ENCODE measurements around the gene FOXN1. TPM values are rescaled to one million over a fixed set of nuclear protein-coding genes. Genes with fewer than 3 reads are reported as not detected.

The FOXN1 gene
- total and polyA plus RNA-seq, 4 donors, result not detected

DNA sequence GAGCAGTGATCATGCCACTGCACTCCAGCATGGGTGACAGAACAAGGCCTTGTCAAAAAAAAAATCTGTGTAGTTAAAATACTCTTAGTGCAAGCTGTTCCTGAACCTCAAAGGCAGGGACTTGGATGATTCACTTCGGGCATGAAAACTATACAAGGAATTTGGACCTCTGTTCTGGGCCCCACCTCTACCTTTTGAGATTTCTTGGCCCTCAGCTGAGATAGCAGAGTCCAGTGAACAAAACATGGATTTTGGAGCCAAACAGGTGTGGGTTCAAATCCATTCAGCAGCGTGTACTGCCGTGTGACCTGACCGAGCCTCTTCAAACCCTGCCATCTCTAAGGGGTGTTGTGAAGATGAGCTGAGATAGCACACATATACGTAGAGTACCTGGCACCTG lies 25.9 kb upstream of the FOXN1 start:
- no peaks in the 10 kb centered on the region for H3K36me3 ChIP-seq (ENCODE audit: control insufficient read depth in 4 of 4, insufficient read depth in 3 of 4, low read depth in 1 of 4, low read length in 3 of 4)
- WGBS, result 89% methylated on average over 5 of the region's 5 CpGs
- no peaks in the 10 kb centered on the region for H3K4me1 ChIP-seq (ENCODE audit: control insufficient read depth in 4 of 4, insufficient read depth in 4 of 4, low read length in 3 of 4)
- no peaks in the 10 kb centered on the region for H3K9me3 ChIP-seq (ENCODE audit: control insufficient read depth in 4 of 4, low read length in 3 of 4)
- no peak overlapping the region for H3K27ac ChIP-seq (ENCODE audit: low read depth in 1 of 2, low read length in 2 of 2)
- no peak for DNase-seq (ENCODE audit: low spot score)
- TF ChIP-seq FOXA2 (IDR thresholded peaks at IDR 0.05), result no peak
- no peak for TF ChIP-seq TAF1 (conservative IDR thresholded peaks at IDR 0.05)
- no peak for TF ChIP-seq HNF4G (IDR thresholded peaks at IDR 0.05)
- no peak for TF ChIP-seq HNF4A (conservative IDR thresholded peaks at IDR 0.05)
- TF ChIP-seq JUND (IDR thresholded peaks at IDR 0.05), result no peak
- TF ChIP-seq RAD21 (IDR thresholded peaks at IDR 0.05), result no peak
- no peak for TF ChIP-seq NR2F2 (IDR thresholded peaks at IDR 0.05)
- TF ChIP-seq FOXA1 (IDR thresholded peaks at IDR 0.05), result no peak
- TF ChIP-seq YY1 (IDR thresholded peaks at IDR 0.05), result no peak
- no peak overlapping the region for H3K9ac ChIP-seq (ENCODE audit: low read depth in 1 of 2, low read length in 2 of 2)
- H3K27me3 ChIP-seq (ENCODE audit: control insufficient read depth in 4 of 4, insufficient read depth in 4 of 4, low read length in 3 of 4), result no peaks in the 10 kb centered on the region
- no peak overlapping the region for H3K4me3 ChIP-seq (ENCODE audit: low read depth in 1 of 3, low read length in 3 of 3)

DNA sequence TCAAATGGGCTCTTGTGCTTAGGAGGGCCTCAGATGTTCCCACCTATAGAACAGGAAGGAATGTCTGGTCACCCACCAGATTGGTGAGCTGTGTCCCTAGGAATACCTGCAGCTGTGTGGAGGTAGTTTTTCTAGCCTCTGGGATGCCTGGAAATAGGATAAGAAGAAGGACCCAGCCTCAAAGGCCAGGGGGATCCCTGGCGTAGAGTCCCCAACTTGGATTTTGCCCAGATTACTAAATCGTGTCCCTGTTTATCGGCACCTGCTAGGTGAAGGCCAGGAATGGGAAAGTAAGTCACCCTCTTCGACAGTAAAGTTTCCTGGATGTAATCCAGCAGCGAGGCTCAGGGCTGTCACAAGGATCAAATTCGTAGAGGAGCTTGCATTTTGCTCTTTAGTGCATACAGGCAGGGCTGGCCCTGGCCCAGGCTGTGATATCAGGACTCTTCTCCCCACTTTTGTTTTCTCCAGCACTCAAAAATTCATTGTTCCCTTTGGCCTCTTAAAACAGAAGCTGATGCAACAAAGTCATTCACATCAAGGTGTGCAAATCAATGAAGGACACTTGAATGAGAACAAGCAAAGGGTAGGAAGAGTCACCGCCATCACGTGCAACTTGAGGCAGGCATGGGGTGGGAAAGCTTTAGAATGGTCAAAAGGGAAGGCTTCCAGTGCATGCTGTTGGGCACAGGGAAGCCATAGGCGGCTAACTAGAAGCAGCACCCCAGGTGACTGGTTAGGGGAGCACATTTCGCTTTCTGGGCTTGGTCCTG lies 25.2 kb upstream of the FOXN1 start:
- no peak overlapping the region for H3K27ac ChIP-seq (ENCODE audit: low read depth in 1 of 2, low read length in 2 of 2)
- DNase-seq (ENCODE audit: low spot score), result no peak
- H3K9me3 ChIP-seq (ENCODE audit: control insufficient read depth in 4 of 4, low read length in 3 of 4), result no peaks in the 10 kb centered on the region
- whole genome bisulfite sequencing, result 83% methylated on average over 10 of the region's 10 CpGs
- no peaks in the 10 kb centered on the region for H3K4me1 ChIP-seq (ENCODE audit: control insufficient read depth in 4 of 4, insufficient read depth in 4 of 4, low read length in 3 of 4)
- H3K9ac ChIP-seq (ENCODE audit: low read depth in 1 of 2, low read length in 2 of 2), result no peak overlapping the region
- H3K36me3 ChIP-seq (ENCODE audit: control insufficient read depth in 4 of 4, insufficient read depth in 3 of 4, low read depth in 1 of 4, low read length in 3 of 4), result no peaks in the 10 kb centered on the region
- no peaks in the 10 kb centered on the region for H3K27me3 ChIP-seq (ENCODE audit: control insufficient read depth in 4 of 4, insufficient read depth in 4 of 4, low read length in 3 of 4)
- no peak overlapping the region for H3K4me3 ChIP-seq (ENCODE audit: low read depth in 1 of 3, low read length in 3 of 3)
- TF ChIP-seq, protein P1, sequence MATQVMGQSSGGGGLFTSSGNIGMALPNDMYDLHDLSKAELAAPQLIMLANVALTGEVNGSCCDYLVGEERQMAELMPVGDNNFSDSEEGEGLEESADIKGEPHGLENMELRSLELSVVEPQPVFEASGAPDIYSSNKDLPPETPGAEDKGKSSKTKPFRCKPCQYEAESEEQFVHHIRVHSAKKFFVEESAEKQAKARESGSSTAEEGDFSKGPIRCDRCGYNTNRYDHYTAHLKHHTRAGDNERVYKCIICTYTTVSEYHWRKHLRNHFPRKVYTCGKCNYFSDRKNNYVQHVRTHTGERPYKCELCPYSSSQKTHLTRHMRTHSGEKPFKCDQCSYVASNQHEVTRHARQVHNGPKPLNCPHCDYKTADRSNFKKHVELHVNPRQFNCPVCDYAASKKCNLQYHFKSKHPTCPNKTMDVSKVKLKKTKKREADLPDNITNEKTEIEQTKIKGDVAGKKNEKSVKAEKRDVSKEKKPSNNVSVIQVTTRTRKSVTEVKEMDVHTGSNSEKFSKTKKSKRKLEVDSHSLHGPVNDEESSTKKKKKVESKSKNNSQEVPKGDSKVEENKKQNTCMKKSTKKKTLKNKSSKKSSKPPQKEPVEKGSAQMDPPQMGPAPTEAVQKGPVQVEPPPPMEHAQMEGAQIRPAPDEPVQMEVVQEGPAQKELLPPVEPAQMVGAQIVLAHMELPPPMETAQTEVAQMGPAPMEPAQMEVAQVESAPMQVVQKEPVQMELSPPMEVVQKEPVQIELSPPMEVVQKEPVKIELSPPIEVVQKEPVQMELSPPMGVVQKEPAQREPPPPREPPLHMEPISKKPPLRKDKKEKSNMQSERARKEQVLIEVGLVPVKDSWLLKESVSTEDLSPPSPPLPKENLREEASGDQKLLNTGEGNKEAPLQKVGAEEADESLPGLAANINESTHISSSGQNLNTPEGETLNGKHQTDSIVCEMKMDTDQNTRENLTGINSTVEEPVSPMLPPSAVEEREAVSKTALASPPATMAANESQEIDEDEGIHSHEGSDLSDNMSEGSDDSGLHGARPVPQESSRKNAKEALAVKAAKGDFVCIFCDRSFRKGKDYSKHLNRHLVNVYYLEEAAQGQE (IDR thresholded peaks at IDR 0.05), result no peak
- no peak for TF ChIP-seq RXRA (IDR thresholded peaks at IDR 0.05)
- TF ChIP-seq RAD21 (IDR thresholded peaks at IDR 0.05), result no peak
- no peak for TF ChIP-seq YY1 (IDR thresholded peaks at IDR 0.05)
- TF ChIP-seq, protein P2, sequence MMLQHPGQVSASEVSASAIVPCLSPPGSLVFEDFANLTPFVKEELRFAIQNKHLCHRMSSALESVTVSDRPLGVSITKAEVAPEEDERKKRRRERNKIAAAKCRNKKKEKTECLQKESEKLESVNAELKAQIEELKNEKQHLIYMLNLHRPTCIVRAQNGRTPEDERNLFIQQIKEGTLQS (IDR thresholded peaks at IDR 0.05), result no peak
- no peak for TF ChIP-seq TAF1 (conservative IDR thresholded peaks at IDR 0.05)
- TF ChIP-seq NR2F2 (IDR thresholded peaks at IDR 0.05), result no peak
- TF ChIP-seq, protein P3, sequence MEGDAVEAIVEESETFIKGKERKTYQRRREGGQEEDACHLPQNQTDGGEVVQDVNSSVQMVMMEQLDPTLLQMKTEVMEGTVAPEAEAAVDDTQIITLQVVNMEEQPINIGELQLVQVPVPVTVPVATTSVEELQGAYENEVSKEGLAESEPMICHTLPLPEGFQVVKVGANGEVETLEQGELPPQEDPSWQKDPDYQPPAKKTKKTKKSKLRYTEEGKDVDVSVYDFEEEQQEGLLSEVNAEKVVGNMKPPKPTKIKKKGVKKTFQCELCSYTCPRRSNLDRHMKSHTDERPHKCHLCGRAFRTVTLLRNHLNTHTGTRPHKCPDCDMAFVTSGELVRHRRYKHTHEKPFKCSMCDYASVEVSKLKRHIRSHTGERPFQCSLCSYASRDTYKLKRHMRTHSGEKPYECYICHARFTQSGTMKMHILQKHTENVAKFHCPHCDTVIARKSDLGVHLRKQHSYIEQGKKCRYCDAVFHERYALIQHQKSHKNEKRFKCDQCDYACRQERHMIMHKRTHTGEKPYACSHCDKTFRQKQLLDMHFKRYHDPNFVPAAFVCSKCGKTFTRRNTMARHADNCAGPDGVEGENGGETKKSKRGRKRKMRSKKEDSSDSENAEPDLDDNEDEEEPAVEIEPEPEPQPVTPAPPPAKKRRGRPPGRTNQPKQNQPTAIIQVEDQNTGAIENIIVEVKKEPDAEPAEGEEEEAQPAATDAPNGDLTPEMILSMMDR (IDR thresholded peaks at IDR 0.05; ENCODE audit: low read depth, low read length, missing input control), result no peak
- TF ChIP-seq FOXA2 (IDR thresholded peaks at IDR 0.05), result no peak
- no peak for TF ChIP-seq HNF4A (conservative IDR thresholded peaks at IDR 0.05)
- TF ChIP-seq HNF4G (IDR thresholded peaks at IDR 0.05), result no peak
